Endometrial microvascular endothelial cells (primary cell): Measurements from ENCODE around the gene RPLP2. TPM values are rescaled to one million over a fixed set of nuclear protein-coding genes. Genes with fewer than 3 reads are reported as not detected.

Experiments used
- in situ Hi-C: cut with HindIII; loops from 2 replicates; pipeline ENCODE4 v1.10.0; 2017; ENCODE audit warnings: low sequenced_read_pairs, low pct_unique_long_range_greater_than_20kb; ENCODE audit errors: inconsistent ontology term
- total RNA-seq: library from RNA; depleted of rRNA; stranded (reverse); fragments of >200 nt; gene quantifications from one replicate; pipeline ENCODE4 v1.2.3, GENCODE V29; 2015; ENCODE audit errors: inconsistent ontology term

The RPLP2 gene
- total RNA-seq, 1 donor from 2014 or later: 402 TPM

- in situ Hi-C loops: no loop called here
Measured at GRCh38 chr11:800473-800872, 9.3 kb upstream of the RPLP2 start.

- in situ Hi-C loops: no loop called here
Measured at GRCh38 chr11:801097-801780, 8.5 kb upstream of the RPLP2 start.

- in situ Hi-C loops: no loop called here
Measured at GRCh38 chr11:802018-802617, 7.6 kb upstream of the RPLP2 start.

GRCh38 chr11:802693-803466 lies 6.9 kb upstream of the RPLP2 start:
- in situ Hi-C loops: no loop called here

- in situ Hi-C loops: no loop called here
Measured at GRCh38 chr11:803467-803742, 6.4 kb upstream of the RPLP2 start.

- in situ Hi-C loops: no loop called here
Measured at GRCh38 chr11:803770-804598, 5.8 kb upstream of the RPLP2 start.

GRCh38 chr11:804599-804964 lies 5.2 kb upstream of the RPLP2 start:
- in situ Hi-C loops: no loop called here

- in situ Hi-C loops: no loop called here
Measured at GRCh38 chr11:808427-809286, 1.1 kb upstream of the RPLP2 start.

GRCh38 chr11:810040-810567 lies 337 bp downstream of the RPLP2 start:
- in situ Hi-C loops: no loop called here

GRCh38 chr11:811446-812245 lies 1.9 kb downstream of the RPLP2 start:
- in situ Hi-C loops: no loop called here

- in situ Hi-C loops: no loop called here
Measured at GRCh38 chr11:812390-812789, 2.6 kb downstream of the RPLP2 start.

GRCh38 chr11:813072-813455 lies 3.3 kb downstream of the RPLP2 start:
- in situ Hi-C loops: no loop called here

GRCh38 chr11:813456-814096 lies 3.8 kb downstream of the RPLP2 start:
- in situ Hi-C loops: no loop called here

GRCh38 chr11:815675-816432 lies 6.1 kb downstream of the RPLP2 start:
- in situ Hi-C loops: no loop called here

- in situ Hi-C loops: no loop called here
Measured at GRCh38 chr11:816433-816779, 6.6 kb downstream of the RPLP2 start.

- in situ Hi-C loops: no loop called here
Measured at GRCh38 chr11:818396-819128, 8.8 kb downstream of the RPLP2 start, which contains the start of gene PNPLA2. Gene PNPLA2 (plus strand): TSS chr11:818914. CDS start chr11:819719, 805 bp downstream.
